Ectodermal cell (in vitro differentiated cells): Measurements from ENCODE around the gene MRPS18B.
"Not testable (repeated sequence)": the region's sequence is repeated elsewhere in the genome, so short reads cannot be mapped to it uniquely, and the experiment has no call there.

Experiments used
- H3K27ac ChIP-seq: 2 replicates; pipeline ENCODE4 v1.7.0; 2013; ENCODE audit warnings: mild to moderate bottlenecking, low read depth, low read length; ENCODE audit not compliant: insufficient read depth, poor library complexity, severe bottlenecking
- H3K27me3 ChIP-seq: 2 replicates; pipeline ENCODE4 v1.7.0; 2013; ENCODE audit warnings: mild to moderate bottlenecking, low read length; ENCODE audit not compliant: insufficient read depth, control insufficient read depth, poor library complexity, severe bottlenecking
- H3K36me3 ChIP-seq: one replicate; pipeline ENCODE4 v1.7.0; 2013; ENCODE audit warnings: low read length; ENCODE audit not compliant: control insufficient read depth, insufficient read depth
- H3K4me1 ChIP-seq: one replicate; pipeline ENCODE4 v1.7.0; 2013; ENCODE audit warnings: low read length; ENCODE audit not compliant: control insufficient read depth, insufficient read depth
- H3K4me3 ChIP-seq: 2 replicates; pipeline ENCODE4 v1.7.0; 2013; ENCODE audit warnings: low read depth, low read length, control low read depth; ENCODE audit not compliant: insufficient read depth
- H3K9me3 ChIP-seq: 2 replicates; pipeline ENCODE4 v1.7.0; 2013; ENCODE audit warnings: mild to moderate bottlenecking, low read length, moderate library complexity; ENCODE audit not compliant: control insufficient read depth
- WGBS, 2 experiments: methylation state at CpG; one replicate each; pipeline ENCODE4 v1.1.7; 2013; ENCODE audit warnings: missing lambda C conversion rate in 2 of 2; 5-methylcytosine and 5-hydroxymethylcytosine counted together

Gene MRPS18B

GRCh38 chr6:30655743-30656094 is 38.1 kb downstream of the MRPS18B start:
- Histone ChIP-seq H3K4me1 (no peaks in the 10 kb centered on the region), H3K36me3 (peaks cover 57% of the 10 kb centered on the region), H3K27ac (no peak overlapping the region), H3K27me3 (no peaks in the 10 kb centered on the region), H3K4me3 (no peak overlapping the region), H3K9me3 (no peaks in the 10 kb centered on the region)
- 95 to 97% methylated on average over 3 of the region's 3 CpGs for WGBS, 2 experiments

- Histone ChIP-seq H3K27me3 (no peaks in the 10 kb centered on the region), H3K9me3 (no peaks in the 10 kb centered on the region), H3K27ac (no peak overlapping the region), H3K4me1 (no peaks in the 10 kb centered on the region), H3K36me3 (peaks cover 50% of the 10 kb centered on the region), H3K4me3 (no peak overlapping the region)
- 89 to 90% methylated on average over 7 of the region's 7 CpGs for WGBS, 2 experiments
These were observed 38.9 kb downstream of the MRPS18B start for GRCh38 chr6:30656513-30656912.

- Histone ChIP-seq H3K27me3 (no peaks in the 10 kb centered on the region), H3K4me3 (no peak overlapping the region), H3K27ac (no peak overlapping the region), H3K4me1 (no peaks in the 10 kb centered on the region), H3K9me3 (no peaks in the 10 kb centered on the region), H3K36me3 (peaks cover 44% of the 10 kb centered on the region)
These were observed 39.8 kb downstream of the MRPS18B start for GRCh38 chr6:30657454-30657853.

- 94 to 97% methylated on average over 5 of the region's 5 CpGs for WGBS, 2 experiments
- not testable (repeated sequence) for H3K4me3 ChIP-seq, H3K27me3 ChIP-seq, H3K9me3 ChIP-seq, H3K27ac ChIP-seq, H3K4me1 ChIP-seq
- H3K36me3 ChIP-seq: peaks cover 42% of the 10 kb centered on the region
These were observed 40.3 kb downstream of the MRPS18B start for GRCh38 chr6:30657922-30658321.

- Histone ChIP-seq H3K27me3 (no peaks in the 10 kb centered on the region), H3K4me3 (no peak overlapping the region), H3K27ac (no peak overlapping the region), H3K36me3 (peaks cover 20% of the 10 kb centered on the region), H3K4me1 (no peaks in the 10 kb centered on the region), H3K9me3 (no peaks in the 10 kb centered on the region)
- 94% methylated on average over 34 of the region's 34 CpGs for WGBS, 2 experiments
These were observed 47.5 kb downstream of the MRPS18B start for GRCh38 chr6:30664994-30665767.

- H3K27me3 ChIP-seq, H3K9me3 ChIP-seq, H3K4me1 ChIP-seq, H3K4me3 ChIP-seq, H3K27ac ChIP-seq: not testable (repeated sequence)
- peaks cover 21% of the 10 kb centered on the region for H3K36me3 ChIP-seq
- 90 to 91% methylated on average over 2 of the region's 2 CpGs for WGBS, 2 experiments
These were observed 48.7 kb downstream of the MRPS18B start for GRCh38 chr6:30666300-30666699.

- 93 to 95% methylated on average over 27 of the region's 27 CpGs for WGBS, 2 experiments
- no peak overlapping the region for H3K27ac ChIP-seq
- H3K9me3 ChIP-seq: no peaks in the 10 kb centered on the region
- peaks cover 9% of the 10 kb centered on the region for H3K36me3 ChIP-seq
- no peak overlapping the region for H3K4me3 ChIP-seq
- no peaks in the 10 kb centered on the region for H3K27me3 ChIP-seq
- H3K4me1 ChIP-seq: peaks cover 7% of the 10 kb centered on the region
These were observed 53.3 kb downstream of the MRPS18B start for GRCh38 chr6:30670760-30671527.

GRCh38 chr6:30672445-30673253 is 55.0 kb downstream of the MRPS18B start, which contains the start of gene DHX16:
DHX16 (minus strand) TSS chr6:30673006; CDS start chr6:30672841, 165 bp downstream.
- whole genome bisulfite sequencing, 2 experiments: 1% methylated on average over 57 of the region's 57 CpGs

More at GRCh38 chr6:30672445-30673253, 55.0 kb downstream of the MRPS18B start, which contains the start of gene DHX16:
- Histone ChIP-seq H3K4me3 (peak within 1 kb of the TSS; percentile 99), H3K36me3 (peaks cover 16% of the 10 kb centered on the region), H3K27me3 (no peaks in the 10 kb centered on the region), H3K9me3 (no peaks in the 10 kb centered on the region), H3K27ac (peak within 1 kb of the TSS; percentile 57), H3K4me1 (peaks cover 7% of the 10 kb centered on the region)
